Measurements from ENCODE around the gene SPATA20. TPM values are rescaled to one million over a fixed set of nuclear protein-coding genes. Genes with fewer than 3 reads are reported as not detected.

SPATA20 gene
- total and polyA plus RNA-seq, 2 of the 8 experiments (the other 6 are each of a cell fraction or from before 2014, with no cell fraction given) = 16.2 to 17.5 TPM

GRCh38 chr17:50577451-50577954 is 30.5 kb downstream of the SPATA20 start:
- FAIRE-seq = no peak
- TF ChIP-seq HDAC2 (IDR thresholded peaks at IDR 0.05; ENCODE audit: borderline replicate concordance in 1 of 2, low read depth in 2 of 2, low read length in 2 of 2) (no peak), NANOG (IDR thresholded peaks at IDR 0.05; ENCODE audit: insufficient read depth, low read depth, low read length, poor library complexity, severe bottlenecking) (no peak), CBX8 (IDR thresholded peaks at IDR 0.05; ENCODE audit: borderline replicate concordance, low read depth, low read length) (no peak), GTF2F1 (IDR thresholded peaks at IDR 0.05; ENCODE audit: borderline replicate concordance, low read depth, low read length) (no peak), SIN3A (conservative IDR thresholded peaks at IDR 0.05 in 1 of 2, IDR thresholded peaks at IDR 0.05 in 1 of 2; ENCODE audit: low read depth in 1 of 2, low read length in 2 of 2) (no peak), CREB1 (IDR thresholded peaks at IDR 0.05) (no peak), TBP (IDR thresholded peaks at IDR 0.05; ENCODE audit: low read depth, low read length) (no peak), RNF2 (IDR thresholded peaks at IDR 0.05; ENCODE audit: borderline replicate concordance, low read depth, low read length, missing control alignments, poor library complexity, severe bottlenecking) (no peak), SIRT6 (IDR thresholded peaks at IDR 0.05; ENCODE audit: low read length) (no peak), E2F6 (IDR thresholded peaks at IDR 0.05) (no peak), CBX5 (IDR thresholded peaks at IDR 0.05; ENCODE audit: low read depth, low read length) (no peak), YY1 (IDR thresholded peaks at IDR 0.05; ENCODE audit: low read depth, low read length) (no peak)

More at GRCh38 chr17:50577451-50577954, 30.5 kb downstream of the SPATA20 start:
- no peak overlapping the region for H4K8ac ChIP-seq (ENCODE audit: extremely low read depth, insufficient read depth, low read length)
- no peak overlapping the region for H2BK120ac ChIP-seq (replicated peaks; ENCODE audit: low read depth, low read length)
- H3K79me1 ChIP-seq (ENCODE audit: low read depth, low read length) = no peaks in the 10 kb centered on the region
- DNase-seq (ENCODE audit: low read depth in 1 of 2, low spot score in 2 of 2) = no peak
- H2BK5ac ChIP-seq (ENCODE audit: low read depth, low read length) = 0 out of 2 replicates have a peak overlapping the region, but pooled peaks have one; percentile 6
- no peak overlapping the region; the same call in 1 of the 2 replicates for H2BK15ac ChIP-seq (ENCODE audit: low read length)
- H3K4me3 ChIP-seq (ENCODE audit: extremely low read depth in 1 of 4, insufficient read depth in 2 of 4, low read depth in 3 of 4, low read length in 4 of 4) = no peak overlapping the region
- 89% methylated on average over 13 of the region's 13 CpGs; no CpG with 5 or more reads in 1 of the 2 experiments for WGBS, 2 experiments (ENCODE audit: extremely low coverage in 1 of 2, insufficient coverage in 1 of 2, insufficient read length in 1 of 2, insufficient replicate concordance in 2 of 2, low coverage in 1 of 2, low lambda C conversion rate in 2 of 2, missing lambda C conversion rate in 1 of 2)
- no peak overlapping the region for H3K23ac ChIP-seq (ENCODE audit: insufficient read length)
- ChIA-PET POLR2A (ENCODE audit: partially characterized antibody) (interaction anchor here (1.0 to 2.2 kb wide), 2 partner anchors 15 to 16 kb away, joined by 4 to 6 read pairs; no protein-coding TSS in a partner anchor), CTCF (ENCODE audit: partially characterized antibody) (interaction anchor here (0.6 to 5.0 kb wide), 13 partner anchors 8 to 117 kb away, joined by 3 to 45 read pairs (median 4); no protein-coding TSS in a partner anchor)
- H3K79me2 ChIP-seq (ENCODE audit: control insufficient read depth in 1 of 2, insufficient read depth in 2 of 2, low read length in 2 of 2) = no peaks in the 10 kb centered on the region
- H3K9ac ChIP-seq (replicated peaks in 1 of 4; ENCODE audit: extremely low read depth in 1 of 4, low read depth in 3 of 4, low read length in 3 of 4) = no peak overlapping the region
- H3K36me3 ChIP-seq (ENCODE audit: control insufficient read depth in 2 of 4, insufficient read depth in 4 of 4, low read length in 3 of 4) = peaks cover 0 to 3% (median 0%) of the 10 kb centered on the region in 4 experiments; a peak in 1 of 8 replicates
- H2AK5ac ChIP-seq (ENCODE audit: low read depth, low read length) = peak overlapping the region; percentile 60; the same call in 1 of the 2 replicates
- H3K14ac ChIP-seq (ENCODE audit: insufficient read length) = no peak overlapping the region
- H2BK12ac ChIP-seq (ENCODE audit: low read depth, low read length) = no peak overlapping the region
- H3K18ac ChIP-seq (ENCODE audit: extremely low read depth, low read length) = no peak overlapping the region
- H4K5ac ChIP-seq (ENCODE audit: insufficient read length, low read depth, low read length) = no peak overlapping the region
- no peak overlapping the region for H2AFZ ChIP-seq (ENCODE audit: low read length)
- H4K91ac ChIP-seq (replicated peaks; ENCODE audit: insufficient read length, low read length) = no peak overlapping the region
- H3K9me3 ChIP-seq (ENCODE audit: insufficient read depth in 2 of 2, low read depth in 1 of 2, low read length in 1 of 2) = no peaks in the 10 kb centered on the region
- H2BK20ac ChIP-seq (ENCODE audit: low read length) = no peak overlapping the region
- H3K23me2 ChIP-seq (ENCODE audit: low read depth, low read length) = no peaks in the 10 kb centered on the region
- peaks cover 0 to 11% (median 7%) of the 10 kb centered on the region in 4 experiments; a peak in 4 of 7 replicates for H3K4me1 ChIP-seq (replicated peaks in 1 of 4; ENCODE audit: control insufficient read depth in 3 of 4, insufficient read depth in 4 of 4, low read length in 3 of 4)
- peak overlapping the region; percentile 21 for H3K4ac ChIP-seq (replicated peaks; ENCODE audit: insufficient read length, low read depth, low read length)
- H3K4me2 ChIP-seq (ENCODE audit: insufficient read depth in 1 of 2, low read depth in 2 of 2, low read length in 2 of 2) = no peak overlapping the region
- H3K27ac ChIP-seq (ENCODE audit: low read depth, low read length) = no peak overlapping the region
- no peaks in the 10 kb centered on the region; a peak in 1 of 7 replicates for H3K27me3 ChIP-seq (replicated peaks in 1 of 4; ENCODE audit: control insufficient read depth in 3 of 4, extremely low read depth in 1 of 4, insufficient read depth in 3 of 4, low read length in 3 of 4)
- no peak overlapping the region for H3K56ac ChIP-seq (replicated peaks; ENCODE audit: insufficient read length, low read depth, low read length)
- peaks cover 2 to 5% of the 10 kb centered on the region in 2 experiments for H4K20me1 ChIP-seq (replicated peaks in 1 of 2; ENCODE audit: control insufficient read depth in 1 of 2, insufficient read depth in 2 of 2, low read length in 2 of 2)
